ENCODE results near the gene COL4A6. TPM values are rescaled to one million over a fixed set of nuclear protein-coding genes. Genes with fewer than 3 reads are reported as not detected.

Gene COL4A6
- total RNA-seq, 1 experiment from 2014 or later: 2.4 TPM

DNA sequence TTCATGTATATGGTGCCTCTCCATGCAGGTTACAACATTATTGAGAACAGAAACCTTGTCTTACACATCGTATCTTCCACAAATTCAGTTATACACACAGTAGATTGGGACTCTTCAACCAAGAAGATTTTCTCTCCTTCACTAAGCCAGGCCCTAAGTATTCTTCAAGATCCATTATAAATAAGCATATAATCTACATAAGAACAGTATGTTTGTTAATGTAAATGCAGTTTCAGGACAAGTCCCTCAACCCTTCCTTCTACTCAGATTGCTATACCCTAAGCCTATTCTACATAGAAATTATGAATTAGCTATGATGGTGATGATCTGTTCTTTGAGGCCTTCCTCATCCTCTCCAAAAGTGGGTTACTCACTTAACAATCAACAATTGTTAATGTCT is 41.2 kb downstream of the COL4A6 start:
- H3K4me2 ChIP-seq (ENCODE audit: low read length): peak overlapping the region; percentile 81
- DNase-seq (ENCODE audit: low read depth, low spot score) (no peak), ATAC-seq (no peak)
- peak overlapping the region; percentile 45 for H3K9ac ChIP-seq (ENCODE audit: low read length)
- no peaks in the 10 kb centered on the region for H3K27me3 ChIP-seq (ENCODE audit: insufficient read depth, low read length)
- no peaks in the 10 kb centered on the region for H3K9me2 ChIP-seq (ENCODE audit: insufficient read depth)
- TF ChIP-seq EGR1 (IDR thresholded peaks at IDR 0.05; ENCODE audit: low read depth): no peak
- TF ChIP-seq ZFX (IDR thresholded peaks at IDR 0.05): no peak
- no peak for TF ChIP-seq YY1 (IDR thresholded peaks at IDR 0.05; ENCODE audit: extremely low read depth, insufficient replicate concordance, low read depth, low read length)
- TF ChIP-seq ZNF274 (IDR thresholded peaks at IDR 0.05; ENCODE audit: low read depth, low read length): no peak
- no peak for TF ChIP-seq TCF7L2 (IDR thresholded peaks at IDR 0.05; ENCODE audit: borderline replicate concordance, extremely low read depth, insufficient read depth, insufficient read length)
- no peak for TF ChIP-seq SP1 (IDR thresholded peaks at IDR 0.05; ENCODE audit: low read depth)
- TF ChIP-seq RAD21 (IDR thresholded peaks at IDR 0.05; ENCODE audit: low read depth): no peak
- TF ChIP-seq, protein P1, sequence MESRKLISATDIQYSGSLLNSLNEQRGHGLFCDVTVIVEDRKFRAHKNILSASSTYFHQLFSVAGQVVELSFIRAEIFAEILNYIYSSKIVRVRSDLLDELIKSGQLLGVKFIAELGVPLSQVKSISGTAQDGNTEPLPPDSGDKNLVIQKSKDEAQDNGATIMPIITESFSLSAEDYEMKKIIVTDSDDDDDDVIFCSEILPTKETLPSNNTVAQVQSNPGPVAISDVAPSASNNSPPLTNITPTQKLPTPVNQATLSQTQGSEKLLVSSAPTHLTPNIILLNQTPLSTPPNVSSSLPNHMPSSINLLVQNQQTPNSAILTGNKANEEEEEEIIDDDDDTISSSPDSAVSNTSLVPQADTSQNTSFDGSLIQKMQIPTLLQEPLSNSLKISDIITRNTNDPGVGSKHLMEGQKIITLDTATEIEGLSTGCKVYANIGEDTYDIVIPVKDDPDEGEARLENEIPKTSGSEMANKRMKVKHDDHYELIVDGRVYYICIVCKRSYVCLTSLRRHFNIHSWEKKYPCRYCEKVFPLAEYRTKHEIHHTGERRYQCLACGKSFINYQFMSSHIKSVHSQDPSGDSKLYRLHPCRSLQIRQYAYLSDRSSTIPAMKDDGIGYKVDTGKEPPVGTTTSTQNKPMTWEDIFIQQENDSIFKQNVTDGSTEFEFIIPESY (IDR thresholded peaks at IDR 0.05; ENCODE audit: extremely low read depth, insufficient replicate concordance, low read length): no peak
- BruUV-seq (replicated peaks): TSS peak; percentile 92
- intact Hi-C loops (cut with micrococcal nuclease): no loop called here
- ChIA-PET RAD21 (ENCODE audit: low non-redundant PET in 1 of 2, low total read pairs in 2 of 2, uncharacterized antibody in 2 of 2, unreplicated experiment in 2 of 2) (no interaction called here), CTCF (no interaction called here), POLR2A (interaction anchor here (0.7 kb wide), 1 partner anchor 58 kb away, joined by 3 read pairs; no protein-coding TSS in a partner anchor)
- no peaks in the 10 kb centered on the region for H3K36me3 ChIP-seq (ENCODE audit: control insufficient read depth in 1 of 2, insufficient read depth in 2 of 2, low read length in 2 of 2)
- H3K4me1 ChIP-seq (ENCODE audit: control insufficient read depth in 1 of 2, insufficient read depth in 2 of 2, low read length in 2 of 2): peaks cover 14 to 59% of the 10 kb centered on the region in 2 experiments; a peak in 3 of 4 replicates
- H3K79me2 ChIP-seq (ENCODE audit: insufficient read depth, low read length): no peaks in the 10 kb centered on the region
- H3K4me3 ChIP-seq (replicated peaks in 1 of 2; ENCODE audit: low read depth in 1 of 2, low read length in 2 of 2): peak overlapping the region in 1 of 2 experiments; percentile 41; a peak in 1 of 4 replicates
- no peaks in the 10 kb centered on the region for H3K9me3 ChIP-seq (ENCODE audit: control insufficient read depth in 1 of 2, insufficient read depth in 1 of 2, low read depth in 1 of 2, low read length in 2 of 2)
- no peak overlapping the region for H2AFZ ChIP-seq (ENCODE audit: low read depth, low read length, poor library complexity, severe bottlenecking)
- no peaks in the 10 kb centered on the region for H4K20me1 ChIP-seq (ENCODE audit: insufficient read depth)
- H3K27ac ChIP-seq (ENCODE audit: low read depth, low read length): peak overlapping the region; percentile 65; the same call in 1 of the 2 replicates
